ENCODE measurements around the gene SELENOW. TPM values are rescaled to one million over a fixed set of nuclear protein-coding genes. Genes with fewer than 3 reads are reported as not detected.

Gene SELENOW
- total and polyA plus RNA-seq, 2 of the 4 experiments (the other 2 are of a cell fraction), result 61.3 to 217 TPM

DNA sequence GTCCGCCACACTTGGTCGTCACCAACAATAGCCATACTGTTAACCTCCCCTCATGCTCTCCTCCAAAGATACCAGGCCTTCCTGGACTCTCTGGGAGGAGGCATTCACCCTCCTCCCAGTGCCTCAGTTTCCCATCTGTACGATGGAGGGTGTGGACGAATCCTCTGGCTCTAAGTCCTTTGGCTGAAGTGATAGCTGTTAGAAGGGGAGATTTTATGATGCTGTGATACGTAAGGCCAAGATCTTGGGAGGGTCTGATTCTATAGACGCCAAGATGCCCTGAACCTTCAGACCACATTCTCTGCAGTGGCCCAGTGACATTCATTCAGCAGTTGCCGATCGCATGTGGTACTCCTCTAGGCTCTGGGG lies 48.0 kb upstream of the SELENOW start:
- dilution Hi-C loops (cut with HindIII; ENCODE audit: low sequenced_read_pairs, unreplicated experiment) (no loop called here), in situ Hi-C loops (cut with MboI; ENCODE audit: low sequenced_read_pairs) (no loop called here), intact Hi-C loops (cut with micrococcal nuclease) (no loop called here)
- Histone ChIP-seq H4K20me1 (ENCODE audit: insufficient read depth, low read length) (peaks cover 60% of the 10 kb centered on the region), H2AK9ac (replicated peaks; ENCODE audit: low read depth, low read length, poor library complexity) (no peak overlapping the region), H3K27ac (ENCODE audit: insufficient read depth, low read length) (no peak overlapping the region), H2BK20ac (ENCODE audit: low read depth, low read length) (no peak overlapping the region), H4K8ac (ENCODE audit: low read depth in 2 of 2, low read length in 2 of 2) (no peak overlapping the region; a peak in 1 of 4 replicates), H3K4me1 (ENCODE audit: control insufficient read depth, insufficient read depth, low read length) (peaks cover 19% of the 10 kb centered on the region), H2BK120ac (ENCODE audit: low read depth, low read length) (no peak overlapping the region), H3K14ac (replicated peaks; ENCODE audit: low read depth, low read length) (no peak overlapping the region), H3K4ac (ENCODE audit: low read depth, low read length) (peak overlapping the region; percentile 35; the same call in 1 of the 2 replicates), H4K5ac (ENCODE audit: low read depth, low read length) (no peak overlapping the region), H3K27me3 (ENCODE audit: control insufficient read depth, insufficient read depth, low read length) (no peaks in the 10 kb centered on the region), H2BK5ac (ENCODE audit: low read depth, low read length, poor library complexity, severe bottlenecking) (no peak overlapping the region), H3K23ac (ENCODE audit: low read depth, low read length) (no peak overlapping the region), H2BK15ac (ENCODE audit: low read depth, low read length) (no peak overlapping the region), H4K91ac (ENCODE audit: insufficient read depth, low read depth, low read length) (no peak overlapping the region), H3K9ac (ENCODE audit: low read depth, low read length) (no peak overlapping the region), H3K9me3 (ENCODE audit: control insufficient read depth, insufficient read depth, low read length) (no peaks in the 10 kb centered on the region), H2AFZ (replicated peaks; ENCODE audit: low read length, poor library complexity) (no peak overlapping the region), H3K56ac (ENCODE audit: extremely low read depth, insufficient read depth, low read length) (no peak overlapping the region), H3K4me3 (ENCODE audit: insufficient read depth, low read depth, low read length) (no peak overlapping the region), H3K4me2 (ENCODE audit: low read depth, low read length) (no peak overlapping the region), H3K36me3 (ENCODE audit: control insufficient read depth, insufficient read depth, low read length) (peaks cover 76% of the 10 kb centered on the region), H3K9me1 (ENCODE audit: insufficient read depth, low read length) (peaks cover 31% of the 10 kb centered on the region), H3K18ac (ENCODE audit: low read depth, low read length) (no peak overlapping the region), H2AK5ac (ENCODE audit: low read depth, low read length) (peak overlapping the region; percentile 45; the same call in 1 of the 2 replicates), H3K79me1 (ENCODE audit: low read depth in 1 of 2, low read length in 2 of 2) (peaks cover 42 to 72% of the 10 kb centered on the region in 2 experiments)
- no TSS peak for BruUV-seq (replicated peaks)
- WGBS, 2 experiments (ENCODE audit: extremely low coverage in 2 of 2, insufficient read length in 1 of 2), result 90% methylated on average over 2 of the region's 8 CpGs; no CpG with 5 or more reads in 1 of the 2 experiments
- no peak for TF ChIP-seq RCOR1 (IDR thresholded peaks at IDR 0.05; ENCODE audit: insufficient replicate concordance, low read length)
- TF ChIP-seq, protein P1, sequence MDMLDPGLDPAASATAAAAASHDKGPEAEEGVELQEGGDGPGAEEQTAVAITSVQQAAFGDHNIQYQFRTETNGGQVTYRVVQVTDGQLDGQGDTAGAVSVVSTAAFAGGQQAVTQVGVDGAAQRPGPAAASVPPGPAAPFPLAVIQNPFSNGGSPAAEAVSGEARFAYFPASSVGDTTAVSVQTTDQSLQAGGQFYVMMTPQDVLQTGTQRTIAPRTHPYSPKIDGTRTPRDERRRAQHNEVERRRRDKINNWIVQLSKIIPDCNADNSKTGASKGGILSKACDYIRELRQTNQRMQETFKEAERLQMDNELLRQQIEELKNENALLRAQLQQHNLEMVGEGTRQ (IDR thresholded peaks at IDR 0.05; ENCODE audit: low read depth, low read length), result no peak
- no peak for TF ChIP-seq CEBPB (IDR thresholded peaks at IDR 0.05; ENCODE audit: low read depth, low read length)
- TF ChIP-seq MXI1 (IDR thresholded peaks at IDR 0.05; ENCODE audit: borderline replicate concordance, low read depth, low read length), result no peak
- TF ChIP-seq MAFK (IDR thresholded peaks at IDR 0.05; ENCODE audit: low read depth, low read length), result no peak
- TF ChIP-seq RFX5 (IDR thresholded peaks at IDR 0.05; ENCODE audit: low read depth, low read length), result no peak
- TF ChIP-seq RAD21 (IDR thresholded peaks at IDR 0.05; ENCODE audit: low read length), result no peak
- TF ChIP-seq NFE2L2 (IDR thresholded peaks at IDR 0.05; ENCODE audit: low read depth, low read length), result no peak
- TF ChIP-seq POLR2A (IDR thresholded peaks at IDR 0.05; ENCODE audit: low read depth, low read length), result no peak
- no peak for TF ChIP-seq SMC3 (IDR thresholded peaks at IDR 0.05; ENCODE audit: low read depth, low read length)
- TF ChIP-seq BHLHE40 (IDR thresholded peaks at IDR 0.05; ENCODE audit: low read depth, low read length), result no peak
- no peak for TF ChIP-seq MAZ (IDR thresholded peaks at IDR 0.05; ENCODE audit: borderline replicate concordance, low read depth, low read length)
- POLR2A ChIA-PET (ENCODE audit: unreplicated experiment), result no interaction called here
- DNase-seq (no peak), ATAC-seq (ENCODE audit: low read depth) (no peak)
- CTCF ChIA-PET, result no interaction called here

Data from IMR-90 (cell line).